Head of caudate nucleus (tissue), 42 donors: Measurements from ENCODE around the gene YWHAG.

Experiments used
- DNase-seq, 42 donors: peaks; one replicate each; pipeline versions ENCODE4 v3.0.0 to v3.0.0-alpha.2; 2020 to 2021; ENCODE audit warnings: mixed read lengths in 7 of 42
- intact Hi-C: fragments of 100-400 bp; cut with DNase I; formaldehyde crosslinking; loops from one replicate; pipeline ENCODE4 v1.15.0; 2022

YWHAG gene

DNA sequence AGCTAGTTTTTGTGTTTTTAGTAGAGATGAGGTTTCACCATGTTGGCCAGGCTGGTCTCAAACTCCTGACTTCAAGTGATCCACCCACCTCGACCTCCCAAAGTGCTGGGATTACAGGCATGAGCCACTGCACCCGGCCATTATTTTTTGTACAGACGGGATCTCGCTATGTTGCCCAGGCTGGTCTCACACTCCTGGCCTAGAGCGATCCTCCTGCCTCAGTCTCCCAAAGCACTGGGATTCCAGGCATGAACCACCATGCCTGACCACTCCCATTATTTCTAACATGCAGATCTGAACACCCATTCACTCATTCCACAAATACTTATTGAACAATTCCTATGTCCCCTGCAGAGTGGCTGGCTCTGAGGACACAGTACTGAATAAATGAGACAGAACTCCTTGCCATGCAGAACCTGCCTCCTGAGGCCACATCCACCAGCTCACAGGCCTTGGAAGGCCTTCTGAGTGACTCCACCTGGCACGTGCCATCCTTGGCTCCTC, 67.9 kb downstream of the YWHAG start:
- intact Hi-C loops, result loop anchor here (1.0 to 2.0 kb wide), 2 partner anchors 23 to 70 kb away; no protein-coding TSS in a partner anchor
- peak in 1 of 42 donors; percentile 22 for DNase-seq

DNA sequence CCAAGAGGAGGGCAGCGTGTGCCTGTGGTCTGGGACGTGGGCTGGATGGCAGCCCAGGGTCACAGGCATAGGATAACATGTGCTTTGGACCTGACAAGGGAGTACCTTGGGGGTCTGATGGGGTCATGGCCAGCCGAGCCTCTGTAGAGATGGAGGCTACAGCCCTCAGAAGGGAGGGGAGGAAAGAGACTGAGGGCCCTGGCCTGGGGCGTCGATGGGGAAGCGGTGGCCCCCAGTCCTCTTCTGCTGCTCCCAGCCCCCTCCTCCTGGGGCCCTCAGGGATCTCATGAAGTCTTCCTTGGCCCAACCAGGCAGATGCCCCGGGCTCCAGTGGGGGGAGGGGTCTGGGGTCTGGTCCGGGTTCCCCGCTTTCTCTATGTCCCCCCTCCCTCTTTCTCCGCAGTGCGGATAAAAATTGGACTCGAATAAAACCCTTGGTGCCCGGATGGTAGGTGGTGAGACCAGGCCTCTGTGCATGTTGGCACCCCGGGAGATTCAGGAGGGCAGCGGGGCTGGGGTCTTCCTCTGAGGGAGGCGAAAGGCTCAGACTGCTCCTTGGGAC, 71.9 kb downstream of the YWHAG start:
- intact Hi-C loops, result no loop called here
- no peak for DNase-seq

DNA sequence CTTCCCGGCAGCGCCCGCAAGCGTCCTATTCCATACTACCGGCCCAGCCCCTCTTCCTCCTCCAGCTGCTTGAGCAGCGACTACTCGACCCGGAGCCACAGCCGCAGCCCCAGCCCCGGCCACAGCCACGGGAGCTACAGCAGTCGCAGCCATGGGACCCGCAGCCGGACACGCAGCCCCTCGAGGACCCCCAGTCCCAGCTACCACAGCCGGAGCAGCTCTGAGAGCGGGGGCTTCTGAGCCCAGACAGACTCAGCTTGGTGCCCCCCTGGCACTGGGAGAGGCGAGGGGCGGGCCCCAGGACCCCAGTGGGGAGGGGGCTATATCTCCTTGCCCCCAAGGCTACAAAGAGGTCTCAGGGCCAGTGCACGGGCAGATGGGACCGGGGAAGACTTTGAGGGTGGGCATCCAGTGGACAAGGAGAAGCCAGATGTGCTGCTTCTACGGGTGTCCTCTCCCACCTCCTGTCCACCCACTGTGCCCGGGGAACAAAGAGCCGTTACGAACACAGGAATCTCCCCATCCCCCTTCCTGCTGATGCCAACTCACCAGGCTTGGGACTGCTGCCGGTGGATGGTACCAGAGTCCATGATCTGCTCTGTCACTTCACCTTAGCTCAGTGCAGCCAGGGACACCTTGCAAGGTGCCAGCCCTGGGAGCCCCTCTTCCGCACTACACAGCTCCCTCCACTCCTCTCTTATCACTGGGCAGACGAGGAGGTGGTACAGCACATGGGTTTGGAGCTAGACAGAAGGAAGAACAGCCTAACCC, 73.0 kb downstream of the YWHAG start:
- intact Hi-C loops, result no loop called here
- DNase-seq, result no peak

DNA sequence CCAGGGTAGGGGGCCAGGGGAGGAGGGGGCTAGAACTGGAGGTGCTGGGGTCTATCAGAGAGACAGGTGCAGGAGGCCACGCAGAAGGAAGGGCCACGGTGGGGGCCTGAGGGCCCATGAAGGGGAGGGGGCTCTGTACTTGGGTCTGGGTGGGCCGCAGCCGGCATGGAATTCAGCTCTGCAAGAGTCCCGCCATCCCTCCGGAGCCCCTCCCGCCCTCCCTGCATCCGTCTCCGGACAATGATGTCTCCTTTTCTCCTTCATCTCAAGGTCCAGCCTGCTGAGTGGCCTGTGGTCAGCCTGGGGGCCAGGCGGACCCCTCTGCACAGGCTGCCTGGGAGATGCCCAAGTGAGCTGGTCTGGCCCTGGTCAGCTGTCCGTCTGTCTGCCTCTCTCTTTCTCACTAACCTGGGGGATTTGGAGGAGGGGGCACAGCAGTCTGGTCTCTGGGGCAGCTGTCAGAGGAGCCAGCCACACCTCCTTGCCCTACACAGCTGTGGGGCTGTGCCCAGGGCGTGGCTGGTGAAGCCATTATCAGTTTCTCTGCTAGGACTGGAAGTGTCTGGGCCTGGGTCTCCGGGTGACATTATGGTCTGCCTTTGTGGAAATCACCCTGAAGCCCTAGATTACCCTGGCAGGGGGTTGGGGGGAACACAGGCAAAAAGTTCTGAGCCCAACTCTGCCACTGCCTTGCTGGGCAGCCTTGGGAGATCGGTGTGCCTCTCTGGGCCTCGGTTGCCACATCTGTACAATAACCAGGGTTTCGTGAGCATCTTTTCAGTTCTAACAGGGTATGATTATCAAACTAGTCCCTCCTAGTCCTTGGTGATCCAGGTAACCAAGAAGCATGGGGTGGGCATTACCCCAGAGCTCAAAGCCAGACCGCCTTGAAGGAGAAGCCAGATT, 75.3 kb downstream of the YWHAG start:
- intact Hi-C loops, result no loop called here

DNA sequence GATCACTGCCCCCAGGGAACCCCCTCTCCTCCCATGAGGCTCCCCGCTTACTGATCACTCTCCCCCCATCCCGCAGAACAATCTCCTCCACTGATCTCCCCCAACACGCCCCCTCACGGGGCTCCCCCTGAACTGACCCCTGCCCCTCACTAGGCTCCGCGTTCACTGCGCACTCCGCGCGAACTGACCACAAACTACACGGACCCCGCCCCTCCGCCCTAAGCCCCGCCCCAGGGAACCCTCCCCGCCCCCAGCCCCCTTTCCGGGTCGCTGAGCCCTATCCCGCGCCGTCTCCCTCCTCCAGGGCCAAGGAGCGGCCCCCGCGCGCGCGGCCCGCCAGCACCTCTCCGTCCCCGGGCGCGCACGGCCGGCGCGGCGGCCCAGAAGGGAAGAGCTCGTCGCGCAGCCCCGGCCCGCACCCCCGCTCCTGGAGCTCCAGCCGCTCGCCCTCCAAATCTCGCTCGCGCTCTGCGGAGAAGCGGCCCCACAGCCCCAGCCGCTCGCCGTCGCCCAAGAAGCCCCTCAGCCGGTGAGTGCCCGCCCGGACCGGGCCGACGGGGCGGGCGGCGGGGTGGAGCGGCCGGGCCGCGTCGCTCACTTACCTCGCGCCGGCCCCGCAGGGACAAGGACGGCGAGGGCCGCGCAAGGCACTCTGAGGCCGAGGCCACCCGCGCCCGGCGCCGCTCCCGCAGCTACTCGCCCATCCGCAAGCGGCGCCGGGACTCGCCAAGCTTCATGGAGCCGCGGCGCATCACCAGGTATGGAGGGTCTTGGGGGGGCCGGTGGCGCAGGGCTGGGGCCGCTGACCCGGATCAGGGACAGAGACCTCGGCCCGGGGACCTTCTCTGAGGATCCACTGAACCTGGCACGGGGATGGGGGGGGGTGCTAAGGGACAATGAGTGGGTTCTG, 76.2 kb downstream of the YWHAG start:
- DNase-seq, result no peak
- intact Hi-C loops, result no loop called here

More for the DNA sequence above, 75.3 kb downstream of the YWHAG start:
- DNase-seq, result no peak

DNA sequence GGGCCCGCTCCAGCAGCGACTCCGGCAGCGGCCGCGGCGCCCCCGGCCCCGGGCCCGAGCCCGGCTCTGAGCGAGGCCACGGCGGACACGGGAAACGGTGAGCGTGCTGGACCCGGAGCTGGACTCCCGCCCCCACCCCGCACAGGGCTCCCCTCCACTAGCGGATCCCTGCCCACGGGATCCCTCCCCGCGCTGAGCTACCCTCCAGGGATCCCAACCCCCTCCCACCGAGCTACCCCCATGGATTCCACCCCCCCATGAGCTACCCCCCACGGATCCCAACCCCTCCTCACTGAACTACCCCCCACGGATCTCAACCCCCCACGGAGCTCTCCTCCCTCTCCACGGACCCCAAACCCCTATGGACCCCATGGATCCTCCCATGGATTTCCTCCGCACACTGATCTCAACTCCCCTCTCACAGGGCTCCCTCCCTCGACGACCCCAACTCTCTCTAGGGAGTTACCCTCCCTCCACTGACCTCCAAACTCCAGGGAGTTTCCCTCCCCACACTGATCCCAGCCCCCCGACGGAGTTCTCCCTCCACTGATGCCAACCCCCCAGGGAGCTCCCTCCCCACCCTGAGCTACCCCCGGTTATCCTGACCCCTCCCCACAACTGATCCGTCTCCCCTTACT, 77.0 kb downstream of the YWHAG start:
- no peak for DNase-seq
- intact Hi-C loops, result no loop called here

DNA sequence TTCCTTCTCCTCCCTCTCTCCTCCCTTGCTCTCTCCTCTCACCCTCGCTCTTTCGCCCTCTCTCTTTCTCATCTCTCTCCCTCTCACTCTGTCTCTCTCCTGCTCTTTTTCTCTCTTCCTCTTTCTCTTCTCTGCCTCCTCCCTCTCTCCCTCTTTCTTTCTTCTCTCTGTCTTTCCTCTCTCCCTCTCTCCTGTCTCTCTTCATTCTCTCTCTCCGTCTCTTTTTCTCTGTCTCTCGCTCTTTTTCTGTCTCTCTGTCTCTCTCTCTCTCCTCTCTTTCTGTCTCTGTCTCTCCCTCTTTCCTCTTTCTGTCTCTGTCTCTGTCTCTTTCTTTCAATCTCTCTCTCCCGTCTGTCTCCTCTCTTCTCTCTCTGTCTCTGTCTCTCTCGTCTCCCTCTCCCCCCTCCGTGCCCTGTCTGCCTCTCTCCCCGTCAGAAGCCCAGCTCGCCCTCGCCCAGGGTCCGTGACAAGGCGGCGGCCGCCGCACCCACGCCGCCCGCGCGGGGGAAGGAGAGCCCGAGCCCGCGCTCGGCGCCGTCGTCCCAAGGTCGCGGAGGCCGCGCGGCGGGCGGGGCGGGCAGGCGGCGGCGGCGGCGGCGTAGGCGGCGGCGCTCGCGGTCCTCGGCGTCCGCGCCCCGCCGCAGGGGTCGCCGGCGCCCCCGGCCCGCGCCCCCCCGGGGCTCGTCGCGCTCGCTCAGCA, 77.6 kb downstream of the YWHAG start:
- peak in 3 of 42 donors; percentile 15 to 53 (median 47) for DNase-seq
- intact Hi-C loops, result no loop called here

DNA sequence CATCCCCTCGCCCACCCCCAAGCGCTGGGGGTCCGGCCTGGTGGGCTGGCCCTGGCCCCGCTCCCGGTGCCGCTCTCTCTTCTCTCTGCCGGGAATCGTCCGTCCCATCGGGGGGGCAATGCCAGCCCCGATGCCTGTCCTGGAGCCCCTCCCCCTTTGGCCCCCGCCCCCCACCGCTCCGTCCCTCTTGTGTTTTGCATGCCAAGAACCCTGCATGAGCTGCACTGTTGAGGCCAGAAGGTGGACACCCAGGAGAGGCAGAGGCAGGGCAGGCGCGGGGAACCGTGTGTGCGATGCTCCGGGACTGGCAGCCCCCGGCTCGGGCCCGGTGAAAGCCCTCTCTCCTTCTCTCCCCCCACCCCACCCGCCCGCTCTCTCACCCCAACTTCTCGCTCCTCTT, 78.4 kb downstream of the YWHAG start:
- DNase-seq, result peak in 1 of 42 donors; percentile 42
- intact Hi-C loops, result no loop called here

DNA sequence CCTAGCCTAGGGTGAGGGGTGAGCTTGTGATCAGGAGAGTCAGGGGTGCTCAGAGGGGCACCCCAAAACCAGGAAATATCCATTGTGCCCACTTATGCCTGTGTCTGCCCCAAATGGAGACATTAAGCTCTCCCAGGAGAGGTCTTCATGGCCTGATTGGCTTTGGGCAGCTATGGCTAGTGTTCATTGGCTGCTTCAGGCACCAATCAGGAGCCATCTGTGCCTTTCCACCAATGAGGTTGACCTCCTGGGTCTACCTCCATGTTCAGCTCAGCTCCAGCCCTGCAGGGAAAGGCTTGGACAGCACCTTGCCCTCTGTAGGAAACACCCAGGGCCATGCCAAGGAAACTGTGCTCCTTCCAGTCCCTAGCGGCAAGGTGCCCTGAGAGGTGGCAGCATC, 80.3 kb downstream of the YWHAG start:
- intact Hi-C loops, result no loop called here
- no peak for DNase-seq
